Measurements from ENCODE around the gene PDHA1.
A peak's percentile ranks its signal among the peaks of the same experiment; 100 is the strongest.

The PDHA1 gene

DNA sequence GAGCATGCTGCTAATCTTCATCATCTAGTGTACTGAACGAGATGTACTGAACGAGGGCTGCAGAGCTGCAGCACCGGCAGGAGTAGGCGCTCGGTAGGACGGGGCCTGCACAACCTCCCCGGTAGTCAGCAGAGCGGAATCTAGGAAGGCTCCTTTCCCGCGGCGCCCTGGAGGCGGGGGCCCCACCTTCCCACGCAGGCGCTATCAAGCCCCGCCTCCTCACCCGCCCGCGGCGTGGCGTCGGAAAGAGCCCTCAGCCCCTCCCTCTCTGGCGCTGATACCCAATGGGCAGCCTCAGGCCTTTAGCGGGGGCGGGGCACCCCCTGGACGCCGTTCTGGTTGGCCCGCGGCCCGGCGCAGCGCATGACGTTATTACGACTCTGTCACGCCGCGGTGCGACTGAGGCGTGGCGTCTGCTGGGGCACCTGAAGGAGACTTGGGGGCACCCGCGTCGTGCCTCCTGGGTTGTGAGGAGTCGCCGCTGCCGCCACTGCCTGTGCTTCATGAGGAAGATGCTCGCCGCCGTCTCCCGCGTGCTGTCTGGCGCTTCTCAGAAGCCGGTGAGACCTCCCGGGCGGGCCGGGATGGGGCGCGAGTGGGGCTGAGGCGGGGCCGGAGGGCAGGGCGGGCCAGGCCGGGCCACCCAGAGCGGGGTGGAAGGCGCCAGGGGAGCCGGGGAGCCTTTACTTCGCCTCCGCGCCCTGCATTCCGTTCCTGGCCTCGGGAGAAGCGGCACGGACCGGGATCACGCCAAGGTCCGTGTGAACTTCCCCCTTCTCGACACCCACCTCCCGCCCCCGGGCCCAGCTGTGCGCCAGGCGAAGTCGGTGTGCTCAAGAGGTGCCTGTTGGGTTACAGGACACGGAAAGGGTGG is at the start of gene PDHA1:
PDHA1 (plus strand) TSS at position 393 of the 874 bp plus-strand sequence; CDS start at position 504, 111 bp downstream.
- peak; percentile 96 for DNase-seq

- DNase-seq = no peak
Measured at GRCh38 chrX:19303256-19303880, 40.4 kb upstream of the PDHA1 start.

DNA sequence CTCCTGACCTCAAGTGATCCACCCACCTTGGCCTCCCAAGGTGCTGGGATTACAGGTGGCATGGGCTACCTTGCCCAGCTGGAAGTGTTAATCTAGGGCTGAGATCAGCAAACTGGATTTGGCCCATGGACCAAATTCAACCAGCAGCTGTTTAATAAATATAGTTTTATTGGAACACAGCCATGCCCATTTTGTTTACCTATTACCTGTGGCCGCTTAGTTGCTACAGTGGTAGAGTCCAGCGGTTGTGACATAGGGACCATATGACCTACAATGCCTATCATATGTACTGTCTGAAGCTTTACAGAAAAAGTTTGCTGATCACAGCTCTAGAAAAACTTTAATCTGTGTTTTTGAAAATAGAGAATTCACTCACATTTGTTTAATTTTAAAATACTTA is 17.2 kb upstream of the PDHA1 start:
- DNase-seq = no peak

- no peak for DNase-seq
Measured at GRCh38 chrX:19331831-19332230, 11.9 kb upstream of the PDHA1 start.

GRCh38 chrX:19332983-19333382 is 10.7 kb upstream of the PDHA1 start:
- peak; percentile 59 for DNase-seq

- no peak for DNase-seq
Measured at GRCh38 chrX:19334945-19335626, 8.6 kb upstream of the PDHA1 start.

- no peak for DNase-seq
Measured at GRCh38 chrX:19342331-19342906, 1.3 kb upstream of the PDHA1 start.

DNA sequence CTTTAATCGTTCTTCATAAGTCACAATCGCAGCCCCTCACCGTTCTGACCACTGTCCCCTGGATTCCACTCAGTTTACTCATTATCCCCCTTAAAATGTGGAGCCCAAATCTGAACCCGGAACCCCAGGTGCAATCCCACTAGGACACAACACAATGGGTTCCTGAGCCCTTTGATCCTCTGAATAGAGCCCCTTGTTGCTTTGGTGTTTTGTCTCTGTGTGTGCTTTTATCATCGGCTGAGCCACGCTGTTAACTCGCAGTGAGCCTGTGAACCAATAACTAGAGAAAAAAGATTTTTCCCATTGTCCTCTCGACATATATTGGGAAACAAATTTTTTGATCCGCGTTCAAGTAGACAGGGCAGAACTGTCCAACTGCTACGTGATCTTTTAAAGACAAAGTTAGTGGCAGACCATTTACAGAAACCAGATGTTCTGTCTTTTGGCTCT is 617 bp upstream of the PDHA1 start:
- DNase-seq = no peak

DNA sequence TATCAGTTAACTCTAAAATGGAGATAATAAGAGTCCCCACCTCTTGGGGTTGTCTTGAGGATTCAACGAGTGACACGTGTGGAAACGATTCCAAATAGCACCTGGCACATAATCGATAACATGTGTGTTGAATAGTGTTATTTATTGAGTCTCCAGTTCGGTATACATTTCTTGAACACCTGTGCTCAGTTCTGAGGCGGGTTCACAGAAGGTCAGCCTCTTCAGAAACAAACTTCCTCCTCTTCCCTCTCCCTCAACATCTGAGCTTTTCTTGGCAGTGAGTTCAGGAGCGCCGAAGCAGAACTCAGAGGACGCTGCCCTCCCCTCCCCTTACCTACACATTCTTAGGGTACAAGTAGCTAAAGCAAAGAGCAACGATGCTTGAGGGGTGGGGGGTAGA is 934 bp downstream of the PDHA1 start:
- DNase-seq = no peak

DNA sequence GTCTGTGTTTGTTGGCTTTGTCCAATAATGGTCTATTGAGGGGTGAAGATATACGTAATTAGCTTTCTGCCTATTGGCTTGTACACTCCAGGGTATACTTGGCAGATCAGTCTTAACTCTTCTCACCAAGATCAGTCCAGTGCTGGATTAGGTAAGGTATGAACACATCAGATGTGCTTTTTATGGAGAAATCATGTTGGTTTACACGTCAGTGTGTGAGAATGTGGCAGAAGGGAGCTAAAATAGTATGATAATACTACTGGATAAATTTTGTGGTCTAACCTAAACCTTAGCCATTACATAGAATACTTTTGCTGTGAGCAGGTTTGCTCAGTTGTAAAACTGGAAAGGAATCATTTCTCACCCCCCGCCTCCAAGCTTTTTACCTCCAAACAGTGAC is 4.2 kb downstream of the PDHA1 start:
- no peak for DNase-seq

DNA sequence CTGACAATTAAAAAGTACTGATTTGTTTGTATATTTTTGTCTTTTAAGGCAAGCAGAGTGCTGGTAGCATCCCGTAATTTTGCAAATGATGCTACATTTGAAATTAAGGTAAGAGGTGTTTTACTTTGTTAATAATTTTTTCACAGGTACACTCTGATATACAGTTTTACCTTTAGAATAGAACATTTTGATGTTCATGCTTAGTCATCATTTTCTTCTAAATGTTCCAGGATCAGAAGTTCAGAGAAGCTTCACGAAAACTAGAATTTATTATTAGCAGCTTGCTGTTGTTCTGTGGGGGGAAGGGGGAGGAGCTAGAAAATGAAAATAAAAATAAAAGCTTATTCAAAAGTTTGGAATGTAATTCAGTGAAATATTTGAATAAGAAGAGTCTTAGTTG is 5.5 kb downstream of the PDHA1 start:
- no peak for DNase-seq

DNA sequence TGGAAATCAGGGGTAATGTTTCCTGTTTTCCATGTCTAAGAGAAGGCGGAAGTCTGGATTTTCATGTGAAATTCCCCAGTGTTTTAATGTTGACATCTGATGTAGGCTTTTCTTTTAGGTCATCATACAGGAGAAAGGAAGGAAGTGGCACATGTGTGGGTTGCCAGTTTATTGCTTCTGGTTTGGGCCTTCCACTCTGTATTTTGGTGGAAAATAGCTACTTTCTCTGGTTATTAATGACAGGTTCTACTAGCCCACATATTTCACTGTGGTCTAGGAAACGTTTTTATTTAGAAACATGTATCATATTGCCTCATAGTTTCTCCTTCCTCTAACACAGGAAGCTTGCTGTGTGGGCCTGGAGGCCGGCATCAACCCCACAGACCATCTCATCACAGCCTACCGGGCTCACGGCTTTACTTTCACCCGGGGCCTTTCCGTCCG is 7.2 kb downstream of the PDHA1 start:
- no peak for DNase-seq

DNA sequence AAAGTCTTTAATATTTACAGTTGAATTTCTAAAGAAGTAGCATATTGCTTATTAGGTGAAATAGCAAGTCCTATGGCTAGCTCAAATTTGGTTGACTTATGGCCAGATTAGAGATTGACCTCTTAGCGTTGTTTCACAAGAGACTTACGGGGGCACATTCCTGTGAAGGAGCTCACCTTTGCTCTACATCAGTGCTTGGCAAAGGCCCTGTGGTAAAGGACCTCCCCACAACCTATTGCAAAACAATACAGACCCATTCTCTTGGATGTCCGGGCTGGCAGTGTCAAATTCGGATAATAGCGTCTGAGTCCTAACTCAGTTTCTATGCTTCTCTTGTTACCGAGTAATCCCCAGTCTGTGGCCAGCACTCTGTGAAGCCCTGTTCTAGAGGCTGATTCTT is 10.9 kb downstream of the PDHA1 start:
- no peak for DNase-seq

DNA sequence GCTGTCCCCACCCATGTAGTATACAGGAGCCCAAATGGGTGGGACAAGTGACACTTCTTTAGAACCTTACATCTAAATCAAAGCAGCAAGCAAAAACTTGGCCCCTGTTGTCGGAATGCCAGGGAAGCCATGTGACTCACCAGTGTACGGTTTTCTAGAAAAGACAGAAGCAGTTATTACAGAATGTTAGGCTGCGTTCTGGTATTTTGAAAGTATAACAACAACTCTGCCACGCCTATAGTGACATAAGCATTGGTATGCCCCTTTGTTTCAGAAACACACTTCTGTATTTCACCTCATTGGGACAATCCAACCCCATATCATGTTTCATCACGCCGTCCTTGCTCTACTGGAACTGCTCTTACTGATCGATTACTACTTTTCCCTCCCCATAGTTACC is 14.8 kb downstream of the PDHA1 start:
- DNase-seq = no peak

DNA sequence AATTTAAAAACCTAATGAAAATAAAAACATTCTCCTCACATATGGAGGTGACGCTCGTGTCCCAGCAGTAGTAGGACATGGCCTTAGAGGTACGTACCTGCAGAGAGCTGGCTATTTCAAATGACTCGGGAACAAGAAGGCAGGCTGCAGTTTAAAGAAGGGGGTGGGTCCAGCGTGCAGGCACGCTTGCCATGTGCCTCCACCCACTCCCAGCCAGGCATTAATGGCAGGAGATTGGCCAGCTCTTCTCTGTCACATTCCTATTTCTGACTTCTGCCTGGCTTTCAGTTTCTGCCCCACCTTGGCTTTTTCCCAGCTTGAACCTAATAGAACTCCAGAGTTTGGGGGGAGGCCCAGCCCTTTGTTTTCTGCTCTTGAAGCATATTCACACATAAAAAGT is 17.2 kb downstream of the PDHA1 start:
- no peak for DNase-seq

GRCh38 chrX:19361701-19362100 is 18.0 kb downstream of the PDHA1 start:
- no peak for DNase-seq

DNA sequence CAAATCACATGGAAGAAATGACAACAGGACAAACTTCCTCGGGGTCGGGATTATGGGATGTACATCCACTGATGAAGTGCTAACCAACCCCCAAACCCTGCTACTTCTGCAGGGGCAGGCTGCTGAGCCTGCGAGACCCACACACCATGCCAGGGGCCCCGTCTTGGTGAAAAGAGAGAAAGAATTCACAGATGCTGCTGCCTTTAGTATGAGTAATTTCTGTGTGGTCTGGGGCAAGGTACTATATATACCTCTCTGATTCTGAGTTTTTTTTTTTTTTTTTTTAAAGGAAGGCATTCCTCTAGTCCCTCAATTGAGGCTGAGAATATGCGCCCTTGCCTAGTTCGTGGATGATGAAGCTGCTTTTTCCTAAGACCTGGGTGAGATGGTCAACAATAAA is 24.8 kb downstream of the PDHA1 start:
- no peak for DNase-seq

GRCh38 chrX:19370061-19370460 is 26.3 kb downstream of the PDHA1 start:
- no peak for DNase-seq

- peak; percentile 59 for DNase-seq
Measured at GRCh38 chrX:19372170-19372546, 28.4 kb downstream of the PDHA1 start.

- DNase-seq = no peak
Measured at GRCh38 chrX:19372547-19373331, 29.0 kb downstream of the PDHA1 start.

DNA sequence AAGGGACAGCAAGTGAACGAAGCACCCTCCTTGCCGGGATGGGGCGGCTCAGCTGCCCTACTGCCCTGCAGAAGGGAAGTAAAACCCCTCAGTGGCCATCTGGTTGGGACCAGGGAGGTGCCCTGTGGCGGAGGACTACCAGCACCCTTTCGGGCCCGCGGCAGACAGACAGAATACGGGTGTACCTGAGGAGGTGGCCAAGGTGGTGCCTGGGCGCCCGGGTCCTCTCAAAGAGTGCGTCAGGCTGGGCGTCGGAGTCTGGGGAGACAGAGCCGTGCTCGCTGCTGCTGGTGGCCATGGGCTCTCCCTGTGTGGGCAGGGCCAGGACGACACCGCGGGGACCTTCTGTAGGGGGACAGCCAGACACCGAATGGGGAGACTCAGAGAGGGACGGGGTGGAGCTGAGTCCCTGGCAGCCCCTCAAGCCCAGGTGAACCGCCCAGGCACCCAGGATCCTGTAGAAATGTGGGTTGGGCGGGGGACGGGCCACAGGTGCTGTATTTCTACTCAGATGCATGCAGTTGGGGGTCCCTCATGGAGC is 29.7 kb downstream of the PDHA1 start:
- DNase-seq = no peak

GRCh38 chrX:19375546-19375945 is 31.8 kb downstream of the PDHA1 start:
- DNase-seq = no peak
